MM.1S (cell line): ENCODE measurements around the gene GALNT10.

Source experiments
- EZH2phosphoT487 ChIP-seq: fragments of 300-600 bp; sonication (generic); IDR thresholded peaks from 2 replicates; pipeline ENCODE4 v1.6.1; 2018; ENCODE audit warnings: antibody characterized with exemption, low read length
- TF ChIP-seq, protein P1 (sequence below): fragments of 300-600 bp; sonication (generic); IDR thresholded peaks from 2 replicates; pipeline ENCODE4 v1.5.1; 2016; ENCODE audit warnings: antibody characterized with exemption, low read length, mixed read lengths

GRCh38 chr5:154223320-154223719 is 32.8 kb downstream of the GALNT10 start:
- TF ChIP-seq, protein P1, sequence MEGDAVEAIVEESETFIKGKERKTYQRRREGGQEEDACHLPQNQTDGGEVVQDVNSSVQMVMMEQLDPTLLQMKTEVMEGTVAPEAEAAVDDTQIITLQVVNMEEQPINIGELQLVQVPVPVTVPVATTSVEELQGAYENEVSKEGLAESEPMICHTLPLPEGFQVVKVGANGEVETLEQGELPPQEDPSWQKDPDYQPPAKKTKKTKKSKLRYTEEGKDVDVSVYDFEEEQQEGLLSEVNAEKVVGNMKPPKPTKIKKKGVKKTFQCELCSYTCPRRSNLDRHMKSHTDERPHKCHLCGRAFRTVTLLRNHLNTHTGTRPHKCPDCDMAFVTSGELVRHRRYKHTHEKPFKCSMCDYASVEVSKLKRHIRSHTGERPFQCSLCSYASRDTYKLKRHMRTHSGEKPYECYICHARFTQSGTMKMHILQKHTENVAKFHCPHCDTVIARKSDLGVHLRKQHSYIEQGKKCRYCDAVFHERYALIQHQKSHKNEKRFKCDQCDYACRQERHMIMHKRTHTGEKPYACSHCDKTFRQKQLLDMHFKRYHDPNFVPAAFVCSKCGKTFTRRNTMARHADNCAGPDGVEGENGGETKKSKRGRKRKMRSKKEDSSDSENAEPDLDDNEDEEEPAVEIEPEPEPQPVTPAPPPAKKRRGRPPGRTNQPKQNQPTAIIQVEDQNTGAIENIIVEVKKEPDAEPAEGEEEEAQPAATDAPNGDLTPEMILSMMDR = no peak
- TF ChIP-seq EZH2phosphoT487 = no peak
